SK-N-SH treated with all-trans-retinoic acid at 6 μM for 48 hours (cell line): ENCODE data around the gene PPM1H.

Experiments
- ATAC-seq: fragments of 200-7000 bp; cut with Tn5 transposase; 3 replicates; pipeline ENCODE4 v1.9.1; 2020; ENCODE audit warnings: mild to moderate bottlenecking, moderate library complexity
- ARNTL ChIP-seq: fragments of 450-650 bp; formaldehyde crosslinking; IDR thresholded peaks from 2 replicates; pipeline ENCODE4 v1.5.0; 2020; ENCODE audit warnings: low read depth, mild to moderate bottlenecking, moderate library complexity, borderline replicate concordance
- BACH2 ChIP-seq: fragments of 250-450 bp; sonication (Bioruptor Pico); IDR thresholded peaks from 2 replicates; pipeline ENCODE4 v1.9.0; 2021; ENCODE audit warnings: mild to moderate bottlenecking, borderline replicate concordance
- CSDC2 ChIP-seq: fragments of 250-450 bp; sonication (Bioruptor Pico); IDR thresholded peaks from 2 replicates; pipeline ENCODE4 v1.5.0; 2020; ENCODE audit warnings: mild to moderate bottlenecking, moderate library complexity
- ESRRG ChIP-seq: fragments of 250-450 bp; sonication (Bioruptor Pico); IDR thresholded peaks from 2 replicates; pipeline ENCODE4 v1.6.1; 2021; ENCODE audit warnings: mild to moderate bottlenecking
- GLIS3 ChIP-seq: fragments of 250-450 bp; sonication (Bioruptor Pico); IDR thresholded peaks from 2 replicates; pipeline ENCODE4 v1.5.0; 2020; ENCODE audit warnings: mild to moderate bottlenecking, moderate library complexity
- OSR1 ChIP-seq: fragments of 250-450 bp; sonication (Bioruptor Pico); IDR thresholded peaks from 2 replicates; pipeline ENCODE4 v1.8.0; 2022; ENCODE audit warnings: moderate library complexity, mild to moderate bottlenecking, inconsistent platforms
- PPARA ChIP-seq: fragments of 250-450 bp; sonication (Bioruptor Pico); IDR thresholded peaks from 2 replicates; pipeline ENCODE4 v1.5.0; 2020; ENCODE audit warnings: mild to moderate bottlenecking, borderline replicate concordance
- RARB ChIP-seq: fragments of 250-450 bp; sonication (Bioruptor Pico); IDR thresholded peaks from 2 replicates; pipeline ENCODE4 v1.8.0; 2021; ENCODE audit warnings: mild to moderate bottlenecking, moderate library complexity
- SNAI2 ChIP-seq: fragments of 250-450 bp; sonication (Bioruptor Pico); IDR thresholded peaks from 2 replicates; pipeline ENCODE4 v1.5.0; 2020; ENCODE audit warnings: mild to moderate bottlenecking, moderate library complexity
- TCF4 ChIP-seq: fragments of 250-450 bp; sonication (Bioruptor Pico); IDR thresholded peaks from 2 replicates; pipeline ENCODE4 v1.8.0; 2021; ENCODE audit warnings: mild to moderate bottlenecking, moderate library complexity, borderline replicate concordance
- TOX ChIP-seq: fragments of 250-450 bp; sonication (Bioruptor Pico); IDR thresholded peaks from 2 replicates; pipeline ENCODE4 v1.8.0; 2021; ENCODE audit warnings: mild to moderate bottlenecking, moderate library complexity, borderline replicate concordance
- ZC3H10 ChIP-seq: fragments of 250-450 bp; sonication (Bioruptor Pico); IDR thresholded peaks from 2 replicates; pipeline ENCODE4 v1.5.1; 2021; ENCODE audit warnings: mild to moderate bottlenecking, moderate library complexity
- ZFP3 ChIP-seq: fragments of 250-450 bp; sonication (Bioruptor Pico); IDR thresholded peaks from 2 replicates; pipeline ENCODE4 v1.5.0; 2020; ENCODE audit warnings: mild to moderate bottlenecking, moderate library complexity
- ZFP30 ChIP-seq: fragments of 450-650 bp; formaldehyde crosslinking; IDR thresholded peaks from 2 replicates; pipeline ENCODE4 v1.5.0; 2022; ENCODE audit warnings: mild to moderate bottlenecking, moderate library complexity
- ZNF70 ChIP-seq: fragments of 450-650 bp; formaldehyde crosslinking; IDR thresholded peaks from 2 replicates; pipeline ENCODE4 v1.5.0; 2020; ENCODE audit warnings: mild to moderate bottlenecking, moderate library complexity
- ZNF8 ChIP-seq: fragments of 450-650 bp; formaldehyde crosslinking; IDR thresholded peaks from 2 replicates; pipeline ENCODE4 v1.5.0; 2020; ENCODE audit warnings: mild to moderate bottlenecking, moderate library complexity
- TF ChIP-seq, protein P1 (sequence below): fragments of 250-450 bp; sonication (Bioruptor Pico); IDR thresholded peaks from 2 replicates; pipeline ENCODE4 v1.5.0; 2020; ENCODE audit warnings: mild to moderate bottlenecking, moderate library complexity
- TF ChIP-seq, protein P2 (sequence below): fragments of 250-450 bp; sonication (Bioruptor Pico); IDR thresholded peaks from 2 replicates; pipeline ENCODE4 v1.8.0; 2021; ENCODE audit warnings: low read depth, mild to moderate bottlenecking, moderate library complexity, borderline replicate concordance
- TF ChIP-seq, protein P3 (sequence below): fragments of 250-450 bp; sonication (Bioruptor Pico); IDR thresholded peaks from 2 replicates; pipeline ENCODE4 v1.5.1; 2021; ENCODE audit warnings: mild to moderate bottlenecking, moderate library complexity
- TF ChIP-seq, protein P4 (sequence below): fragments of 250-450 bp; sonication (Bioruptor Pico); IDR thresholded peaks from 2 replicates; pipeline ENCODE4 v1.5.1; 2020; ENCODE audit warnings: low read depth, mild to moderate bottlenecking, moderate library complexity
- TF ChIP-seq, protein P5 (sequence below): fragments of 250-450 bp; sonication (Bioruptor Pico); IDR thresholded peaks from 2 replicates; pipeline ENCODE4 v1.8.0; 2020; ENCODE audit warnings: mild to moderate bottlenecking, moderate library complexity, borderline replicate concordance

The PPM1H gene

DNA sequence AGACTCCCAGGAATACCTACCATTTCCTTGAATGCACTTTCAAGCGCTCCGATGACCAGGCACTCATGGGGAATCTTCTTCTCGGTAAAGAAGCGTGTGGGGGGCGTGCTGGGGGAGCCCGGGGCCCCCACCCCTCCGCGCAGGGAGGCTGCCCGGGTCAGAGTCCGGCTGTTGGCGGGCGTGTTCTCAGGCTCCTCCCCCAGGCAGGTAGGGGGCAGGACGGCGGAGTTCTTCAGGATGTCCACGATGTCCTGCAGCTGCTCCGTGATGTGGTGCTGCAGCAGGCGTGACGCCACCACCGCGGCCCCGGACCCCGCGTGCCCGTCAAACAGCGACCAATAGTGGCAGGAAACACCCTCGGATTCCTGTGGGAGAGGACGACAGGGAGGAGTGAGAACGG lies 133.2 kb downstream of the PPM1H start:
- no peak for ATAC-seq
- no peak for TF ChIP-seq TCF4 (CRISPR knock-in tag)
- TF ChIP-seq, protein P1, sequence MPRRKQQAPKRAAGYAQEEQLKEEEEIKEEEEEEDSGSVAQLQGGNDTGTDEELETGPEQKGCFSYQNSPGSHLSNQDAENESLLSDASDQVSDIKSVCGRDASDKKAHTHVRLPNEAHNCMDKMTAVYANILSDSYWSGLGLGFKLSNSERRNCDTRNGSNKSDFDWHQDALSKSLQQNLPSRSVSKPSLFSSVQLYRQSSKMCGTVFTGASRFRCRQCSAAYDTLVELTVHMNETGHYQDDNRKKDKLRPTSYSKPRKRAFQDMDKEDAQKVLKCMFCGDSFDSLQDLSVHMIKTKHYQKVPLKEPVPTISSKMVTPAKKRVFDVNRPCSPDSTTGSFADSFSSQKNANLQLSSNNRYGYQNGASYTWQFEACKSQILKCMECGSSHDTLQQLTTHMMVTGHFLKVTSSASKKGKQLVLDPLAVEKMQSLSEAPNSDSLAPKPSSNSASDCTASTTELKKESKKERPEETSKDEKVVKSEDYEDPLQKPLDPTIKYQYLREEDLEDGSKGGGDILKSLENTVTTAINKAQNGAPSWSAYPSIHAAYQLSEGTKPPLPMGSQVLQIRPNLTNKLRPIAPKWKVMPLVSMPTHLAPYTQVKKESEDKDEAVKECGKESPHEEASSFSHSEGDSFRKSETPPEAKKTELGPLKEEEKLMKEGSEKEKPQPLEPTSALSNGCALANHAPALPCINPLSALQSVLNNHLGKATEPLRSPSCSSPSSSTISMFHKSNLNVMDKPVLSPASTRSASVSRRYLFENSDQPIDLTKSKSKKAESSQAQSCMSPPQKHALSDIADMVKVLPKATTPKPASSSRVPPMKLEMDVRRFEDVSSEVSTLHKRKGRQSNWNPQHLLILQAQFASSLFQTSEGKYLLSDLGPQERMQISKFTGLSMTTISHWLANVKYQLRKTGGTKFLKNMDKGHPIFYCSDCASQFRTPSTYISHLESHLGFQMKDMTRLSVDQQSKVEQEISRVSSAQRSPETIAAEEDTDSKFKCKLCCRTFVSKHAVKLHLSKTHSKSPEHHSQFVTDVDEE (CRISPR knock-in tag) = no peak
- TF ChIP-seq CSDC2 (CRISPR knock-in tag) = no peak
- no peak for TF ChIP-seq ZNF8 (CRISPR knock-in tag)
- no peak for TF ChIP-seq RARB (CRISPR knock-in tag)
- no peak for TF ChIP-seq ZFP3 (CRISPR knock-in tag)
- TF ChIP-seq ZFP30 (CRISPR knock-in tag) = no peak
- no peak for TF ChIP-seq ZNF70 (CRISPR knock-in tag)
- no peak for TF ChIP-seq ARNTL (CRISPR knock-in tag)
- no peak for TF ChIP-seq GLIS3 (CRISPR knock-in tag)
- TF ChIP-seq OSR1 (CRISPR knock-in tag) = no peak
- TF ChIP-seq, protein P2, sequence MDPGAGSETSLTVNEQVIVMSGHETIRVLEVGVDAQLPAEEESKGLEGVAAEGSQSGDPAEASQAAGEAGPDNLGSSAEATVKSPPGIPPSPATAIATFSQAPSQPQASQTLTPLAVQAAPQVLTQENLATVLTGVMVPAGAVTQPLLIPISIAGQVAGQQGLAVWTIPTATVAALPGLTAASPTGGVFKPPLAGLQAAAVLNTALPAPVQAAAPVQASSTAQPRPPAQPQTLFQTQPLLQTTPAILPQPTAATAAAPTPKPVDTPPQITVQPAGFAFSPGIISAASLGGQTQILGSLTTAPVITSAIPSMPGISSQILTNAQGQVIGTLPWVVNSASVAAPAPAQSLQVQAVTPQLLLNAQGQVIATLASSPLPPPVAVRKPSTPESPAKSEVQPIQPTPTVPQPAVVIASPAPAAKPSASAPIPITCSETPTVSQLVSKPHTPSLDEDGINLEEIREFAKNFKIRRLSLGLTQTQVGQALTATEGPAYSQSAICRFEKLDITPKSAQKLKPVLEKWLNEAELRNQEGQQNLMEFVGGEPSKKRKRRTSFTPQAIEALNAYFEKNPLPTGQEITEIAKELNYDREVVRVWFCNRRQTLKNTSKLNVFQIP = no peak
- TF ChIP-seq BACH2 = no peak
- TF ChIP-seq PPARA (CRISPR knock-in tag) = no peak
- TF ChIP-seq, protein P3, sequence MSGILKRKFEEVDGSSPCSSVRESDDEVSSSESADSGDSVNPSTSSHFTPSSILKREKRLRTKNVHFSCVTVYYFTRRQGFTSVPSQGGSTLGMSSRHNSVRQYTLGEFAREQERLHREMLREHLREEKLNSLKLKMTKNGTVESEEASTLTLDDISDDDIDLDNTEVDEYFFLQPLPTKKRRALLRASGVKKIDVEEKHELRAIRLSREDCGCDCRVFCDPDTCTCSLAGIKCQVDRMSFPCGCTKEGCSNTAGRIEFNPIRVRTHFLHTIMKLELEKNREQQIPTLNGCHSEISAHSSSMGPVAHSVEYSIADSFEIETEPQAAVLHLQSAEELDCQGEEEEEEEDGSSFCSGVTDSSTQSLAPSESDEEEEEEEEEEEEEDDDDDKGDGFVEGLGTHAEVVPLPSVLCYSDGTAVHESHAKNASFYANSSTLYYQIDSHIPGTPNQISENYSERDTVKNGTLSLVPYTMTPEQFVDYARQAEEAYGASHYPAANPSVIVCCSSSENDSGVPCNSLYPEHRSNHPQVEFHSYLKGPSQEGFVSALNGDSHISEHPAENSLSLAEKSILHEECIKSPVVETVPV = no peak
- TF ChIP-seq TOX (CRISPR knock-in tag) = no peak
- TF ChIP-seq, protein P4, sequence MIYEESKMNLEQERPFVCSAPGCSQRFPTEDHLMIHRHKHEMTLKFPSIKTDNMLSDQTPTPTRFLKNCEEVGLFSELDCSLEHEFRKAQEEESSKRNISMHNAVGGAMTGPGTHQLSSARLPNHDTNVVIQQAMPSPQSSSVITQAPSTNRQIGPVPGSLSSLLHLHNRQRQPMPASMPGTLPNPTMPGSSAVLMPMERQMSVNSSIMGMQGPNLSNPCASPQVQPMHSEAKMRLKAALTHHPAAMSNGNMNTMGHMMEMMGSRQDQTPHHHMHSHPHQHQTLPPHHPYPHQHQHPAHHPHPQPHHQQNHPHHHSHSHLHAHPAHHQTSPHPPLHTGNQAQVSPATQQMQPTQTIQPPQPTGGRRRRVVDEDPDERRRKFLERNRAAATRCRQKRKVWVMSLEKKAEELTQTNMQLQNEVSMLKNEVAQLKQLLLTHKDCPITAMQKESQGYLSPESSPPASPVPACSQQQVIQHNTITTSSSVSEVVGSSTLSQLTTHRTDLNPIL (CRISPR knock-in tag) = no peak
- TF ChIP-seq ESRRG = no peak
- TF ChIP-seq, protein P5, sequence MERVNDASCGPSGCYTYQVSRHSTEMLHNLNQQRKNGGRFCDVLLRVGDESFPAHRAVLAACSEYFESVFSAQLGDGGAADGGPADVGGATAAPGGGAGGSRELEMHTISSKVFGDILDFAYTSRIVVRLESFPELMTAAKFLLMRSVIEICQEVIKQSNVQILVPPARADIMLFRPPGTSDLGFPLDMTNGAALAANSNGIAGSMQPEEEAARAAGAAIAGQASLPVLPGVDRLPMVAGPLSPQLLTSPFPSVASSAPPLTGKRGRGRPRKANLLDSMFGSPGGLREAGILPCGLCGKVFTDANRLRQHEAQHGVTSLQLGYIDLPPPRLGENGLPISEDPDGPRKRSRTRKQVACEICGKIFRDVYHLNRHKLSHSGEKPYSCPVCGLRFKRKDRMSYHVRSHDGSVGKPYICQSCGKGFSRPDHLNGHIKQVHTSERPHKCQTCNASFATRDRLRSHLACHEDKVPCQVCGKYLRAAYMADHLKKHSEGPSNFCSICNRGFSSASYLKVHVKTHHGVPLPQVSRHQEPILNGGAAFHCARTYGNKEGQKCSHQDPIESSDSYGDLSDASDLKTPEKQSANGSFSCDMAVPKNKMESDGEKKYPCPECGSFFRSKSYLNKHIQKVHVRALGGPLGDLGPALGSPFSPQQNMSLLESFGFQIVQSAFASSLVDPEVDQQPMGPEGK (CRISPR knock-in tag) = no peak
- no peak for TF ChIP-seq SNAI2

DNA sequence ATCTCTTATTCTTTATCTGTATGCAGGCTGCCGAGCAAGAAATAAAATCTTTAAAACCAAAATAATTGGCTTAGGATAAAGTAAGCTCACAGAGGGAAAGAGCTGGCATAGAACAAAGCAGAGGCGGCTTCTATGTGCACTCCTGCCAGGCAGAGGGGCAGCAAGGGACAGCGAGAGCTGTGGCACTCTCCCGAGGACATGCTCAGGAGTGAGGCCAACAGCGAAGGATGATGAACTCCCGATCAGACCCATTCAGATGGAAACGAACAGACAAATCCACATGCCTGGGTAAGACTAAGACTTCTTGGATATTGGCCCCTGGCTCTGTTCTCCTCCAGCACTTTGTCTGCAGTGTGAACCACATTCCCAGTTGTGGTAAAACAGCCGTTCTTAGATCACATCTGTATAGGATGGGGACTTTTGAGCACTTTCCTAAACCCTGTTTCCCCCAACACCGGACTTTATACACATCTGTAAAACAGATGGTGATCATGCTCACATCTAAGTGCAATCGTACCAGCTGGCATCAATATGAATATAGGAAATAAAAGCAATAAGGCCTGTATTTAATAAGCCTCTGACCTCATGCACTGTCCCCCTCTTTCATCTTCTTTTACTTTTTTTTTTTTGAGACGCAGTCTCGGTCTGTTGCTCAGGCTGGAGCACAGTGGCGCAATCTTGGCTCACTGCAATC lies 134.1 kb downstream of the PPM1H start:
- ATAC-seq = no peak
- TF ChIP-seq PPARA (CRISPR knock-in tag) (no peak), TCF4 (CRISPR knock-in tag) (no peak), ESRRG (no peak), ZNF70 (CRISPR knock-in tag) (no peak), OSR1 (CRISPR knock-in tag) (no peak), ZC3H10 (no peak), CSDC2 (CRISPR knock-in tag) (no peak), ZNF8 (CRISPR knock-in tag) (no peak)
- TF ChIP-seq, protein P3 = no peak
- TF ChIP-seq, protein P2 = no peak
- TF ChIP-seq, protein P5 (CRISPR knock-in tag) = no peak
- TF ChIP-seq, protein P1 (CRISPR knock-in tag) = no peak
